Progenitor cell of endocrine pancreas (in vitro differentiated cells): ENCODE measurements around the gene GRPEL1. TPM values are rescaled to one million over a fixed set of nuclear protein-coding genes. Genes with fewer than 3 reads are reported as not detected.
"Not testable (repeated sequence)": the region's sequence is repeated elsewhere in the genome, so short reads cannot be mapped to it uniquely, and the experiment has no call there.

Source experiments
- DNase-seq: peaks from one replicate; pipeline ENCODE4 v3.0.0; 2021; ENCODE audit warnings: low spot score; ENCODE audit not compliant: unreplicated experiment
- H3K27ac Mint-ChIP-seq: 2 replicates; pipeline ENCODE4 v1.8.0; 2021; ENCODE audit warnings: mild to moderate bottlenecking, moderate library complexity, mixed read lengths
- H3K27me3 Mint-ChIP-seq: 2 replicates; pipeline ENCODE4 v1.8.0; 2021; ENCODE audit warnings: mixed read lengths
- H3K36me3 Mint-ChIP-seq: 2 replicates; pipeline ENCODE4 v1.8.0; 2022; ENCODE audit warnings: mixed read lengths; ENCODE audit not compliant: insufficient read depth
- H3K4me1 Mint-ChIP-seq: 2 replicates; pipeline ENCODE4 v1.8.0; 2021; ENCODE audit warnings: low read depth, mixed read lengths
- H3K4me3 Mint-ChIP-seq: 2 replicates; pipeline ENCODE4 v1.8.0; 2021; ENCODE audit warnings: low read depth, mild to moderate bottlenecking, moderate library complexity, mixed read lengths
- H3K9me3 Mint-ChIP-seq: 2 replicates; pipeline ENCODE4 v1.8.0; 2021; ENCODE audit warnings: low read depth, mixed read lengths
- total RNA-seq: library from RNA; stranded (reverse); gene quantifications from 2 replicates; pipeline ENCODE4 v1.2.1, GENCODE V29; 2021
- TF ChIP-seq, protein P1 (sequence below): fragments of 200-600 bp; sonication (generic); IDR thresholded peaks from one replicate; pipeline ENCODE4 v1.5.0; 2021; ENCODE audit warnings: antibody characterized with exemption, mild to moderate bottlenecking; ENCODE audit not compliant: unreplicated experiment

GRPEL1 gene
- total RNA-seq, 1 donor from 2014 or later = 18.2 TPM

DNA sequence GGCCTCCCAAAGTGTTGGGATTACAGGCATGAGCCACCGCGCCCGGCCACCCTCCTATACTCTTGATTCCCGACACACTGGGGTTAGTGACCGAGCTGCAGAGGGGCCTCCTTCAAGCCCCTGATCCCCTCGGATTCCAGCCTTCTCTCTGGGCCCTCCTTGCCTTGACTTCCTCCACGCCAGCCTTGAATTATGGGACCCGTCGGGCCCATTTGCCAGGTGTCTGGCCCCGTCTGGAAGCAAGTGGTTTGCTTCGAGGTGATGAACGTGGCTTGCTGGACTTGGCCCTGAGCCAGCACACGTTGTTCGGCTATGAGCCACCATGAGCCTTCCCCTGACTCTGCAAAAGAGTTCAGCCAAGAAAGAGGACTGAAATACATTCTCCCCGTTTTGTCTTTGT, 37.4 kb upstream of the GRPEL1 start:
- Mint-ChIP-seq H3K27ac (peak overlapping the region; percentile 33), H3K36me3 (no peaks in the 10 kb centered on the region), H3K27me3 (peaks cover 34% of the 10 kb centered on the region), H3K4me1 (peaks cover 8% of the 10 kb centered on the region), H3K4me3 (no peak overlapping the region), H3K9me3 (peaks cover 2% of the 10 kb centered on the region)
- no peak for DNase-seq
- TF ChIP-seq, protein P1, sequence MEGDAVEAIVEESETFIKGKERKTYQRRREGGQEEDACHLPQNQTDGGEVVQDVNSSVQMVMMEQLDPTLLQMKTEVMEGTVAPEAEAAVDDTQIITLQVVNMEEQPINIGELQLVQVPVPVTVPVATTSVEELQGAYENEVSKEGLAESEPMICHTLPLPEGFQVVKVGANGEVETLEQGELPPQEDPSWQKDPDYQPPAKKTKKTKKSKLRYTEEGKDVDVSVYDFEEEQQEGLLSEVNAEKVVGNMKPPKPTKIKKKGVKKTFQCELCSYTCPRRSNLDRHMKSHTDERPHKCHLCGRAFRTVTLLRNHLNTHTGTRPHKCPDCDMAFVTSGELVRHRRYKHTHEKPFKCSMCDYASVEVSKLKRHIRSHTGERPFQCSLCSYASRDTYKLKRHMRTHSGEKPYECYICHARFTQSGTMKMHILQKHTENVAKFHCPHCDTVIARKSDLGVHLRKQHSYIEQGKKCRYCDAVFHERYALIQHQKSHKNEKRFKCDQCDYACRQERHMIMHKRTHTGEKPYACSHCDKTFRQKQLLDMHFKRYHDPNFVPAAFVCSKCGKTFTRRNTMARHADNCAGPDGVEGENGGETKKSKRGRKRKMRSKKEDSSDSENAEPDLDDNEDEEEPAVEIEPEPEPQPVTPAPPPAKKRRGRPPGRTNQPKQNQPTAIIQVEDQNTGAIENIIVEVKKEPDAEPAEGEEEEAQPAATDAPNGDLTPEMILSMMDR = no peak

DNA sequence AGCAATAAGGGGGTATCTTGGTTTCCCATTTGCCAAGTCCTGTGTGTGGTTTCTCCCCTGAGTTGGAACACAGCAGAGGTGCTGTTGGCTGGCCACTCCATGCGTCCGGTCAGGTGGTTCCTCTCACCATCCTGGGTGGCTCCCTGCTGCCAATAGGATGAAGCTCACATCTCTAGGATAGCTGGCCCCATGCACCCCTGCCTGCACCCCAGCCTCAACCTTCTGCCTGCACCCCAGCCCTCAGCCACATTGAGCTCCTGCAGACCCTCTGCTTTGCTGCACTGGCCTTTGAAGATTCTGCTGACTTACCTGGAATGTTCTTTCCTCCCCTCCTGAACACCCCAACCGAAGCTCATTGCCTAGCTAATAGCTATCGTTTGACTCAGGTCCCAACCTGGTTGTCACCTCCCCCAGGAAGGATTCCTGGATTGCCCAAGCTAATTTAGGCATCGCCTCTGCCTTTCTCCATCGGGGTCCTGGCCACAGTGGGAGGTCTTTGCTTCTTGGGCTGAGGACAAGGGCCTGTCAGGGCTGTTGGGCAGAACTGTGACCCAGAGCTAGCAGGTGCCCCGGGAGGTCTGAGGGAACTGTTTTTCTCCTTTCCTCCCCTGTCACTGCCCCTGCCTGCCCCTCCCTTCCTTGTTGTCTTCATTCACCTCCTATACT, 36.6 kb upstream of the GRPEL1 start:
- H3K9me3 Mint-ChIP-seq = no peaks in the 10 kb centered on the region
- H3K4me1 Mint-ChIP-seq = peaks cover 8% of the 10 kb centered on the region
- TF ChIP-seq, protein P1 = no peak
- H3K27me3 Mint-ChIP-seq = peaks cover 33% of the 10 kb centered on the region
- no peaks in the 10 kb centered on the region for H3K36me3 Mint-ChIP-seq
- H3K4me3 Mint-ChIP-seq = no peak overlapping the region
- no peak for DNase-seq
- no peak overlapping the region for H3K27ac Mint-ChIP-seq

DNA sequence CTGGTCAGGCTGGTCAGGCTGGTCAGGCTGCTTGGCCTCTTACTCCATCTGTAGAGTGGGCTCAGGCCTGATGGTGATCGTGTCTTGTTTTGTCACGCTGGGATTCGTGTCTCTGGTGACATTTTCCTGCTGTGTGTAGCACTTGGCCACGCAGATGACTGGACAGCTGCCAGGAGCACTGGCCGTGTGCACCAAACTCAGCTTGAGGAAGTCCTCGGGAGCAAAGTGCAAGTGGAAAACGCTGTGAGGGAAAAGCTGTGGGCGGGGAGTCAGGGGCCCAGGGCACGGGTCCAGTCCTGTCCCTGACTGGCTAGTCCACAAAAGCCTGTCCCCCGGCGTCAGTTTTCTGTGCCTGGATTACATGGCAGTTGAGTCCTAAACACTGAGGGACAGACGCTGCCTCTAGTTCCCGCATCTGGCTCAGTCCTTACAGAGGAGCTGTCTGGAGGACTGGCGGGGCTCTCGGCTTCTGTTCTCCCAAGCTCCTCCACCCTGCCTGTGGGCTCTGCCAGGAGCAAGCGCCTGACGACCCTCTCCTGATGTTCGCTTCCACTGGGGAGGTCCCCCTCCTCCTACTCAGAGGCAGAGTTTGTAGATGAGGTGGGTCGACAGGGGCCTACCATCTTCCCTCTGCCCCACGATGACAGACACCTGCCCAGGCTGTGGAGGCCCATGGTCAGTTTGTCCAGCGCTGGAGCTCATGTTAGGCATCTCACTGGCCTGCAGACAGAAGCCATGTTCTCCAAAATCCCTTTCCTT, 35.9 kb upstream of the GRPEL1 start:
- H3K36me3 Mint-ChIP-seq = no peaks in the 10 kb centered on the region
- DNase-seq = no peak
- H3K4me3 Mint-ChIP-seq = peak overlapping the region; percentile 74
- no peaks in the 10 kb centered on the region for H3K9me3 Mint-ChIP-seq
- peaks cover 31% of the 10 kb centered on the region for H3K27me3 Mint-ChIP-seq
- H3K27ac Mint-ChIP-seq = no peak overlapping the region
- peaks cover 8% of the 10 kb centered on the region for H3K4me1 Mint-ChIP-seq
- TF ChIP-seq, protein P1 = no peak

DNA sequence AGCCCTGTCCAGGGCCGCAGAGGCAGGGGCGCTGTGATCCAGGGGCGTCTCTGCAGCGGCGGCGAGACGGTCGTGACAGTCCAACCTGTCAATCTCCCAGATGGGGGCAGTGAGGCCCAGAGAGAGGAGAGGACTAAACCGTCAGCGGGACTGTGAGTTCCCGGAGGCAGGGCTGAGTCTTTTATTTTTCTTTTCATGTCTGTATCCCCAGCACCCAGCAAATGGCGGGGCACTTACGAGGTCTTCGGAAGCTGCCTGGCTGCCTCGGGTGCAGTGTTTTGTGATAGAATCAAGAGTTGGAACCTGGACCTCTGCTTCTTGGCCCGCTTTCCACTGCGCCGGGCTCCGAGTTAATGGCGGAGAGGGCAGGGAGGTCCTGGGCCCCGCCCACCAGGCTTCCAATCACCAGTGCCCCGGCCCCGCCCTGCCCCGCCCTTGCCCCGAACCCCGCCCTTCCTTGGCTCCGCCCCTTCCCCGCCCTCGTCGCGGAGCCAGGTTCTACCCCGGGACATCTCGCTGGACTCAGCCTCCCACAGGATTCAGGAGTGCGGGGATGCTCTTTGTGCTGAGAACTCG, 35.3 kb upstream of the GRPEL1 start:
- DNase-seq = peak; percentile 41
- TF ChIP-seq, protein P1 = no peak
- Mint-ChIP-seq H3K36me3 (no peaks in the 10 kb centered on the region), H3K27ac (no peak overlapping the region), H3K4me1 (peaks cover 8% of the 10 kb centered on the region), H3K4me3 (peak overlapping the region; percentile 74), H3K27me3 (peaks cover 31% of the 10 kb centered on the region), H3K9me3 (no peaks in the 10 kb centered on the region)

DNA sequence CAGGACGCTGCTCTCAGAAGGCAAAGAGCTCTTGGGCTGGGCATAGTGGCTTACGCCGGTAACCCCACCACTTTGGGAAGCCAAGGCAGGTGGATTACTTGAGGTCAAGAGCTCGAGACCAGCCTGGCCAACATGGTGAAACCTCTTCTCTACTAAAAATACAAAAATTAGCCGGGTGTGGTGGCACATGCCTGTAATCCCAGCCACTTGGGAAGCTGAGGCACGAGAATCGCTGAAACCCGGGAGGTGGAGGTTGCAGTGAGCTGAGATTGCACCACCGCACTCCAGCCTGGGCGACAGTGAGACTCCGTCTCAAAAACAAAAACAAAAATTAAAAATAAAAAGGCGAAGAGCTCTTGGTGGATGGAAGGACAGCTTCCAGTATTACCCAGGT, 34.6 kb upstream of the GRPEL1 start:
- not testable (repeated sequence) for H3K36me3 Mint-ChIP-seq
- Mint-ChIP-seq H3K4me3 (peak overlapping the region; percentile 74), H3K27me3 (peaks cover 36% of the 10 kb centered on the region)

More for the DNA sequence above, 34.6 kb upstream of the GRPEL1 start:
- H3K9me3 Mint-ChIP-seq, H3K27ac Mint-ChIP-seq, H3K4me1 Mint-ChIP-seq, DNase-seq: not testable (repeated sequence)
